ENCODE measurements around the gene NUDCD3.
"Not testable (repeated sequence)": the region's sequence is repeated elsewhere in the genome, so short reads cannot be mapped to it uniquely, and the experiment has no call there.

Gene NUDCD3

GRCh38 chr7:44515590-44516268 is 25.3 kb upstream of the NUDCD3 start:
- no peak for DNase-seq

DNA sequence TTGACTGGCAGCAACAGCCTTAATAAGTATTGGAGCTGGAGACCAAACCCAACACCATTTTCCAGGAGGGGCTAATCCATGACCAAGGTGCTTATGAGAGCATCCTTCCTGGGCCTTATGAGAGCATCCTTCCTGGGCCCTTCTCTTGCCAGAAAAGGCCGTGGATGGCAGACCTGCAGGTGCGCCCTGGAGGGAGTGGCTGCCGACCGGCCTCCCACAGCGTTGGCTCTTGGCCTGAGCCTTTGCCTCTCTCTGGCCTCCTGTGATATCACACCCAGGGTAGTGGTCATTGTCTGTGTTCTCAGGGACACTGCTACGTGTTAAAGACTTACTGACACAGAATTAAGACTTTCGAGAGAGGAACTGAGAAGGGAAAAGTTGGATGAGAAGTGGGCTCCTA is 22.3 kb upstream of the NUDCD3 start:
- DNase-seq: no peak

- no peak for DNase-seq
Measured at GRCh38 chr7:44511863-44512468, 21.5 kb upstream of the NUDCD3 start.

GRCh38 chr7:44511236-44511635 is 20.8 kb upstream of the NUDCD3 start:
- DNase-seq: no peak

DNA sequence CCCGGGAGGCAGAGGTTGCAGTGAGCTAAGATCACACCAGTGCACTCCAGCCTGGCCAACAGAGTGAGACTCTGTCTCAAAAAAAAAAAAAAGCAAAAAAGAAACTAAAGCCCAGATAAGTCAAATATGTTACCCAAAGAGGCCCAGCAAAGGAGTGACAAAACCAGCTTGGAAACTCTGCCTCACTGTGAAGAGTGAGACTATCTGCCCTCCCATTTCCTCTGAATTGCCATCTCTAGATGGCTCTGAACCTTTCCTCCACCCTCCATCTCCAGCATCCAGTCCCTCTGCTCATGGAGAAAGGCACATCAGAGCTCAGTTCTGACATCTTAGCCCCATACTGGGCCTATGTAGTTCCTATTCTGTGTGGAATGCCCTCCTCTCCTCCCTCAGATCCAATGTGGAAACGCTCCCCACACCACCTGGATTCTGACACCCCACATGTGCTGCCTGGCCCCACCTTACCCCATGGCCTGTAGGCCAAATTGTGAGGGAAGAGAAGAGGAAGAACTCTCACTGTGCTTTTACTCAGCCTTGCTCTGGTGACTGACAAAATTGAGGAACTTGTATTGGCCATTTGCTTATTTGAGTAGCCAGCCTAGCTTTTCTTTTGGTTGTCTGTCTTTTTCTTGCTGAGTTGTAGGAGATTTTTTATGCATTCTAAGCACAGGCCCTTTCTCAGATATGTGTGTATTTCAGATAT is 18.0 kb upstream of the NUDCD3 start:
- DNase-seq: no peak

- DNase-seq: not testable (repeated sequence)
Measured at GRCh38 chr7:44506592-44507288, 16.3 kb upstream of the NUDCD3 start.

- DNase-seq: no peak
Measured at GRCh38 chr7:44505595-44505994, 15.1 kb upstream of the NUDCD3 start.

DNA sequence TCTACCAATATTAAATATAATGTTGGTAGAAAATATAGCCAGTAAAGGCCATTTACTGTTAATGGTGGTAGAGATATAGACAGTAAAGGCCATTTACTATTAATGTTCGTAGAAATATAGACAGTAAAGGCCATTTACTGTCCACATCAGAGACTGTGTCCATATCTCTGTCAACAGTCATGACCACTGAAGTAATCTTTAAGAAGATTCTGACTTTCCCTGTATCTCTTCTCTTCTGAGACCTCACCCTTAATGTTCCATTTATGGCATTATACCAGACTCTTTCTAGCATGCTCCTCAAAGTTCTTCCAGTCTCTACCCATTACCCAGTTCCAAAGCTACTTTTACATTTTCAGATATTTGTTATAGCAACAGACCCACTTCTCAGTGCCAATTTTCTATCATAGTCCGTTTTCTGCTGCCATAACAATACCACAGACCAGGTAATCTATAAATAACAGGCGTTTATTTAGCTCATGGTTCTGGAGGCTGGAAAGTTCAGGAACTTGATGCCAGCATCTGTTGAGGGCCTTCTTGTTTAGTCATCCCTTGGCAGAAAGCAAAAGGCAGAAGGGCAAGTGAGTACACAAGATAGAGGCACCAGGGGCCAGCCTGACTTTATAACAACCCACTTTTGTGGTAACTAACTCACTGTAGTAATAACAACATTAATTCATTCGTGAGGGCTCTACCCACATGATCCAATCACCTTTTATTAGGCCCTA is 7.9 kb upstream of the NUDCD3 start:
- DNase-seq: no peak

DNA sequence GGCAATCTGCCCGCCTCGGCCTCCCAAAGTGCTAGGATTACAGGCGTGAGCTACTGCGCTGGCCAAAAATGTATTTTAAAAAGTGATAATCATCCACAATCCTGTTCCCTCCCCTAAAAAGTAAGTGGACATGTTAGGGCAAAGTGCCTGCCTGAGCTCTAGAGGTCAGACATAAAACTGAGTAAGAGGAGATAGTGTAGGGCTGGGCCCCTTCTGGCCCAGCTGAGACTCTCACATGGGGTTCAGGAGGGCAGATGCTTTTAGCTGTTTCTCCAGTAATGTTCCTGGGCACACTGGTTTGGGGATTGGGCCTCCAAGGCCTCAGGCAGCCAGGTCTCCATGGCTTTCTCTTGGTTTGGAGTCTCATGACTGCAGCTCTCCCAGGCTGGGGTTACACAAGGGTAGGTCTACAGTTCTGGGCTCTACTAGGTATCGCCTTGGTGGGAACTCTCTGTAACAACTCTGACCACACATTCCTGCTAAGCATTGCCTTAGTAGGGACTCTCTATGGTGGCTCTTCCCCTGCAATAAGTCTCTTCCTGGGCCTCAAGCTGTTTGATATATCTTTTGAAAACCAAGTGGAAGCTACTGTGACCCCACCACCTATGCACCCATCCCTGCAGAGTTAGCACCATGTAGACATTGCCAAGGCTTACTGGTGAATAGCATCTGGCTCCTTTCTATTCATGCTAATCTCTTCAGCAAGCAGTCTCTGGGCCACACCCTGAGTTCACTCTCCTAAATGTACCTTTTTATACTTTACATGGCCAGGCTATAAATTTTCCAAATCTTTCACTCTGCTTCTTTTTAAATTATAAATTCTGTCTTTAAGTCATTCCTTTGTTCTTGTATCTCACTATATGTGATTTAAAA is 6.9 kb upstream of the NUDCD3 start:
- DNase-seq: no peak

DNA sequence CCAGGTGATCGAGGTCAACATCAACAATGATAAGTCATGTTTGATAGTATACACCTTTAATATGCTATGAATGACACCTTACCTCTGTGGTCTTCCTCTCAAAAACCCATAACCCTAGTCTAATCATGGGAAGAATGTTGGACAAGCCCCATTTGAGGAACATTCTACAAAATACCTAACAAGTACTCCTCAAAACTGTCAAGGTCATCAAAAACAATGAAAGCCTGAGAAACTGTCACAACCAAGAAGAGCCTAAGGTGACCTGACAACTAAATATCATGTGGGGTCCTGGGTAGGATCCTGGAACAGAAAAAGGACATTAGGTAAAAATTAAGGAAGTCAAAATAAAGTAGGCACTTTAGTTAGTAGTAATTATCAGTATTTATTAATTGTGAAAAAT is 5.9 kb upstream of the NUDCD3 start:
- no peak for DNase-seq

GRCh38 chr7:44494960-44495359 is 4.5 kb upstream of the NUDCD3 start:
- no peak for DNase-seq

DNA sequence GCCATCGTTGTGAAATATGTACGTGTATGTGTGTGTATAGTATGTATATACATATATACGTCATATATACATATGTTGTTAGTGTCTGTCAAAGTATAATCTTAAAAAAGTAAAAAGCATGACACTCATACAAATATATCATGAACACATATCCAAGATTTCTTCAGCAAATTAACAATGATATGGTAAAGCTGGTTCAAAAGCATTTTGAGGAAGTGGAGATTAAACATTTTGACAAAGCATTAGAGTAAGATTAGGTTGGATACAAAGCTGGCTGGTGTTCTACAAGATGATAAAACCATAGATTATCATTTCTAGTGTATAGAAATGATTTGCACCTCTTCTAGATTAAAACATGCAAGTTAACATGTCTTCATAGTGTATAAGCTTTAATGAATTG is 771 bp upstream of the NUDCD3 start:
- DNase-seq: no peak

- no peak for DNase-seq
Measured at GRCh38 chr7:44489955-44490350, 505 bp downstream of the NUDCD3 start.

GRCh38 chr7:44488955-44489354 is 1.5 kb downstream of the NUDCD3 start:
- DNase-seq: no peak

DNA sequence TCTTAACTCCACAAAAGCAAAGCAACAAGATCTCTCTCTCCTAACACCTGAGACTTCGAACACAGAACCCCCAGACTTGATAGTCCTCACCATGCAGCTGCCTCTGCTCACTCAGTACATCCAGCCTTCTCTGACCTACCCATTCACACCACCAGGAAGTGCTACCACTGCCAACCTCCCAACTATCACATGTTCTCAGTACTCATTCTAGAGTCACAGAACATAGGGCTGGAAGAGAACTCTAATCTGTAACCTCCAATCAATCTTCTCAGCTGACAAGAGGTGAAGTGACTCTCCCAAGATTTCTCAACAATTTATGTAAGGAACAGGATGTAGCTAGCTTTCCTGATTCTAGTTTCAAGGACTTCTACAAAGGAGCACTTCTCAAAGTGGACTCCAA is 3.8 kb downstream of the NUDCD3 start:
- no peak for DNase-seq

DNA sequence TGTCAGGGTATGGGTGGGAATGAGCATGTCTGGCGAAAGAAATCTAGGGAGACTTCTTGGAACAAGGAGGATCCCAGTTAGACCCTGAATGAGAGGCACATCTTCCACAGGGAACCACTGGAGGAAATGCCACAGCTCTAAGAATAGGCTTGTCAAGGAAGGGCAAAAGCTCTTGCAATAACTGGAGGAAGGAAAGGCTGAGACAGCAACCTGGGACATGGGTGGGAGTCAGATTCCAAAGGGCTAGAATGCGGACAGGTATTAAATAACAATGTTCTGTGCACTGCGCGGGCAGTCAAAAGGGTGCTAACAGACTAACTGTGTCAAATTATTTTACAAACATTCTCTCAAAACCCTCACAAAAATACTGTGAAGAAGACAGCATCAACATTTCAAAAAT is 4.5 kb downstream of the NUDCD3 start:
- no peak for DNase-seq

DNA sequence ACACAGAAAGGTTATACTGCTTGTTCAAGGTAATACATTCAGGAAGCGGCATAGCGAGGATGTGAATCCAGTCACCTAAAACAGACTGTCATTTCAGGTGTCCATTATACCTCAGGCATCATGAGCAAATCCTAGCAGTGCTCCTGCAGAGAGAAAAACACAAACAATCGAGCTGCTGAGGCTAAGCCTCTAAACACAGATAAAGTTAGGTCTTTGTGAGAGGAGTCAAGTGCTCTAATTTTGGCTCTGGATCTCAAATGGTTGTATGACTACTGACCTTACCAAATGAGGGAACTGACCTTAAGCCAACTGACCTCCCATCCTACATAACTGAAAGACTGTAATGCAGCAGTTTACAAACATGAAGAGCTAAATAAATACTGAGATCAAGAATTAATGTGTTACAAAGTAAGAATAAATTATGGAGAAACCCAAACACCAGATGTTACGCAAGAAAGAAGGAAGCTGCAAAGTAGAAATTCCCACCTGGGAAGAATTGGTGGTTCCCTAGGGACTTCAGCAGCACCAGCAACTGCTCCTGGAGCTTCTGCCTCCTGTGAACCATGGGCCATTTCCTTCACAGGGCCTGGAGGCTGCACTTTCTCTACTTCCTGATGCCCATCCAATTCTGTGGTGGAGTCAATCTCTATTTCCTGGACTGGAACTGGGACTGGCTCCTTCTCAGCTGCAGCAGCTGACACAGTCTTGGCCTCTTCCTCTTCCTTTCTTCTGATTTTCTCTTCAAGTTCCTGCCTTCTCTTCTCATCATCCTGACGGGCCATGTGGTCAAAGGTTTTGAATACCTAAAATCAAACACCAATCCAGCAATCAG is 5.8 kb downstream of the NUDCD3 start:
- DNase-seq: no peak

GRCh38 chr7:44482502-44483485 is 7.7 kb downstream of the NUDCD3 start:
- no peak for DNase-seq

- DNase-seq: no peak
Measured at GRCh38 chr7:44477938-44478337, 12.5 kb downstream of the NUDCD3 start.
